HG02884 (cell line): ENCODE data around the gene SAFB.
"Not testable (repeated sequence)": the region's sequence is repeated elsewhere in the genome, so short reads cannot be mapped to it uniquely, and the experiment has no call there.

Source experiments
- ATAC-seq: cut with Tn5 transposase; IDR thresholded peaks from one replicate; pipeline ENCODE4 v1.9.1; 2021; ENCODE audit warnings: mild to moderate bottlenecking, moderate library complexity; ENCODE audit not compliant: unreplicated experiment

Gene SAFB

GRCh38 chr19:5682107-5682482 lies 59.2 kb downstream of the SAFB start:
- ATAC-seq = no peak

DNA sequence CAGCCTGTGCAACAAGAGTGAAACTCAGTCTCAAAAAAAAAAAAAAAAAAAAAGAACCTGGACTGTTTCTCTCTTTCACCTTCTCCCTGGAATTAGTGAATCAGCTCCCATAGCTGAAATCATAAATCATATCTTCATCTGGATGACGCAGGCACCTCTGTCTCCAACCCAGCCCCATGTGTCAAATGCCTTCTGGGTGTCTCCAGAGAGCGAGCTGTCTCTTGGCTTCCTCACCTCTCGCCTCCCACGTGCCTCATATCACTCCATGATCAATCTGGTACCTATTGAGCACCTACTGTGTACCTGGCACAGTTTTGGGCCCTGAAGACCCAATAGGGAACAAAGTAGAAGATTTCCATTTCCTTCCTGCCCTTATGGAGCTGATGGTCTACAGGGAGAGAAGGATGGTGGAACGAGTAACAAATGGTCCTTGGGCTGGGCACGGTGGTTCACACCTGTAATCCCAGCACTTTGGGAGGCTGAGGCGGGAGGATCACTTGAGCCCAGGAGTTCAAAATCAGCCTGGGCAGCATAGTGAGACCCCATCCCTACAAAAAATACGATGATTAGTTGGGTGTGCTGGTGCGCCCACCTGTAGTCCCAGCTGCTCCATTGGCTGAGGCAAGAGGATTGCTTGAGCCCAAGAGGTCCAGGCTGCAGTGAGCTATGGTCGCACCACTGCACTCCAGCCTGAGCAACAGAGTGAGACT lies 60.4 kb downstream of the SAFB start:
- no peak for ATAC-seq

- no peak for ATAC-seq
Measured at GRCh38 chr19:5684694-5685430, 62.0 kb downstream of the SAFB start.

GRCh38 chr19:5686326-5686646 lies 63.4 kb downstream of the SAFB start:
- no peak for ATAC-seq

GRCh38 chr19:5686647-5687359 lies 63.9 kb downstream of the SAFB start:
- ATAC-seq = peak; percentile 43

GRCh38 chr19:5687360-5688198 lies 64.7 kb downstream of the SAFB start:
- ATAC-seq = no peak

- ATAC-seq = not testable (repeated sequence)
Measured at GRCh38 chr19:5688262-5688881, 65.5 kb downstream of the SAFB start.

GRCh38 chr19:5690125-5690954 lies 67.5 kb downstream of the SAFB start, which contains the start of gene RPL36:
Gene RPL36, plus strand, starts transcription at chr19:5690295. Its CDS starts 213 bp downstream, at chr19:5690508.
- peak; percentile 38 for ATAC-seq

- no peak for ATAC-seq
Measured at GRCh38 chr19:5690955-5691821, 68.3 kb downstream of the SAFB start.

- ATAC-seq = no peak
Measured at GRCh38 chr19:5691822-5692722, 69.2 kb downstream of the SAFB start.

DNA sequence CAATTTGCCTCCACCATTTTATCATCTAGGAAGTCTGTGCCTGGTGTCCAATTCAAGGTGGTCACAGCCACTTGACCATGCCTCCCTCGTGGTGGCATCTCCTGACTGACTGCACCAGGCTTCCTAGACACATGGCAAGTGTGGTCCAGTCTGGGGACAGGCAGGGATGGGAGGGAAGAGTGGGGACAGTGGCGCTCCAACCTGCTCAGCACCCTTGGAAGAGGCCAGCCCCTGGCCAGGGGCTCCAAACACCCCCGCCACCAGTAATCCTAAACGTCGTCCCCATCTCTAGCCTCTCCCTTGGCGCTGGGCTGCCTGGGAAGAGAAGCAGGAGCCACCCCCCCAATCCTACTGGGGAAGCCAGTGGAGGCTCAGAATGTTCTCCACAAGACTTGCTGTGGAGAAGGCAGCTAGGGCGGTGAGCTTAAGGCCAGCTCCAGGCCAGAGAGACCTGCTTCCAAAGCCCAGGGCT lies 69.9 kb downstream of the SAFB start:
- no peak for ATAC-seq

- no peak for ATAC-seq
Measured at GRCh38 chr19:5693195-5694166, 70.6 kb downstream of the SAFB start.

DNA sequence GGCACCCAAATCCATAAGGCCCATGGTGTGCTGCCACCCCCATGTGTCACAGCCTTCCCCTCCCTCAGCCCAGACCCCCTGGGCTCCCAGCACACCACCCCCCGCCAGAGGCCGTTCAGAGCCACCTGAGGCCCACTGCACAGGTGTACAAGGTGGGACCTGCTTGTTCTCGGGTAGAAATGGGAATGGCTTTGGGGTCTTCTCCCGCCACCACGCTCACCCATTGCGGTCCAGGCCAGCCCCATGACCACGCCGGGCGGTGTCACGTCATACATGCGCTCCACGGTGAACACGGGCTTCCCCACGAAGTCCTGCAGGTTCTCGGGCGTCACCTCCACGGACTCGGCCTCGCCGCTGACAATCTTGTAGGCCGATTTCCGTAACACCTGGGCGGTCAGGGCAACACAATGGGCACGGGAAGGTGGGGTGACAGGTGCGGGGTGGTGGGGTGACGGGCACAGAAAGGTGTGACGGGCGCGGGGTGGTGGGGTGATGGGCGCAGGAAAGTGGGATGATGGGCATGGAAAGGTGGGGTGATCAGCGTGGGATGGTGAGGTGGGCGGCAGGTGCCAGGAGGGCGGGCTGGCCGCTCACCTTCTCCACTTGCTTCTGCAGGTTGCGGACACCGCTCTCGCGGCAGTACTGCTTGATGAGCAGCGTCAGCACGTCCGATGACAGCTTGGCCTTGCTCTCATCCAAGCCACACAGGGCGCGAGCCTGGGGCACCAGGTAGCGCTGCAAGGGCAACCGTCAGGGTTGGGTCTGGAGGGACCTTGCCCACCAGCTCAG lies 71.5 kb downstream of the SAFB start:
- ATAC-seq = no peak

DNA sequence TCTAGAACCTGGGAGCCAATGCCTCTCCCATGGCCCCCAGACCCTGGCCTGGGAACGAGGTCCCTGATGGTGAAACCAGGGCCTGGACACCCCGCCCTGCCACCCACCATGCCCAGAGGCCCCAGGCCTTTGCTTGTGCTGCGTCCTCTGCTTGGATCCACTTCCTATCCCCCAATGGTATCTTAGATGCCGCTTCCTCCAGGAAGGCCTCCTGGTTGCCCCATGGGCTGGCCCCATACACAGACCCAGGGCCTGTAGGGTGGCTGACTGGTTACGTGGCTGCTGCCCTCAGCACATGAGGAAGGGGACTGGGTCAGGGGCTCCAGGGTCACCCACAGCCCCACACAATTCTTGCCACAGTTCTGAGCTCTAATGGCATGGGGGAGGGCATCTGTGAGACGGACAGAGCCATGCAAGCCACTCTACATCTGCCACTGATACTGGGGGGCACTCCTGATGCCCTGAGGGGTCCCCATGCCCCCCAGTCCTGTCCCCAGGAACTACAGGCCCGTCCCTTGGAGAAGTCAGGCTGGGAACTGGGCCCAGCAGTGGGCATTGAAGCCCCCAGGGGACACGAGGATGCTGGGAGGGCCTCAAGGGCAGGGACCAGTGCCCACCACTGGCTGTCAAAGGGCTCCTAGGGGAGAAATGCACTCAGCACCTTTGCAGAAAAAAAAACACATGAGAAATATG lies 72.2 kb downstream of the SAFB start:
- no peak for ATAC-seq

- no peak for ATAC-seq
Measured at GRCh38 chr19:5695649-5696195, 72.8 kb downstream of the SAFB start.
